G401 (cell line): ENCODE data around the gene GSG1L2. TPM values are rescaled to one million over a fixed set of nuclear protein-coding genes. Genes with fewer than 3 reads are reported as not detected.
A peak's percentile ranks its signal among the peaks of the same experiment; 100 is the strongest.
"Not testable (repeated sequence)": the region's sequence is repeated elsewhere in the genome, so short reads cannot be mapped to it uniquely, and the experiment has no call there.

Experiments used
- DNase-seq: peaks from one replicate; pipeline ENCODE4 v3.0.0-alpha.2; 2015; ENCODE audit warnings: low spot score
- in situ Hi-C: cut with HindIII; loops from 2 replicates; pipeline ENCODE4 v1.10.0; 2016; ENCODE audit warnings: low sequenced_read_pairs, mixed read lengths
- total RNA-seq: library from RNA; depleted of rRNA; stranded (reverse); fragments of >200 nt; shearing (Covaris generic); gene quantifications from 2 replicates; pipeline ENCODE4 v1.2.3, GENCODE V29; 2014

GSG1L2 gene
- total RNA-seq, 1 experiment from 2014 or later = not detected

DNA sequence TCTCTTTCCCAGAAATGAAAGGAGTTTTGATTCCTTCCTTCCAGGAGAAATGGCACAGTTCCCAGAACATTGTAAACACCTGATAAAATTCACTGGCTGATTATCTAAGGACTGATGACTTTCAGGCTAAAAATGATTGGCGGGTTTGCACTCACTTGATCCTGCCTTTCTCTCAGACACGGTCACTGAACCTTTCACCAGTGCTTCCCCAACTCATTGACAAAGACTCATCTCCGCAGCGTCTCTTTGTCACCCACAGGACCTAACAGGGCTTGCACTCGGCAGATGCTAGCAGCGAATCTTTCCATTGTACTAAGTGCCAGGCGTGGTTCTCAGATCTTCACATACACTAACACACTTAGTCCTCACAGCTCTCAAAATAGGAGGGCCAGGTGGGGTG, 23.2 kb downstream of the GSG1L2 start:
- DNase-seq = no peak
- in situ Hi-C loops = no loop called here

DNA sequence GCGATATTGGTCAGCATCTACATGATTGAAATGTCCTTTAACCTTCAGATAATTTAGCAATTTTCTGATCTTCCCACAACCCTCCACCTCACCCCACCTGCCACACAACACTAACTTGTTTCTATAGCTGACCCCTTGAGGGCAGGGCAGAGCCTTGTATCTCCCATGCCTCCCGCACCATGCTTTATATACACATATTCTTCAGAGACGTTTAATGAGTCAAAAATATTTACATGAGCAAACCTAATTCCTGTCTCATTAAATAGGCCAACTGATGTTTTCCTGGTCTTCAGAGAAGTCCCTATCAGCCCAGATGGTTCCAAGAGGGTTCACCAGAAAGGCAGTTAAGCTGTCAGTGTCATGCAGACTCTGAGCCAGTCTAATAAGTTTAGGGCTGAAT, 23.9 kb downstream of the GSG1L2 start:
- in situ Hi-C loops = no loop called here
- no peak for DNase-seq

- no peak for DNase-seq
- in situ Hi-C loops = no loop called here
Observed at GRCh38 chr17:9792181-9792840, 29.6 kb downstream of the GSG1L2 start.

GRCh38 chr17:9790889-9791876, 30.7 kb downstream of the GSG1L2 start, which contains the start of gene DHRS7C:
Gene DHRS7C (minus strand): TSS chr17:9791592. CDS start chr17:9791284, 308 bp downstream.
- peak; percentile 54 for DNase-seq
- in situ Hi-C loops = no loop called here

DNA sequence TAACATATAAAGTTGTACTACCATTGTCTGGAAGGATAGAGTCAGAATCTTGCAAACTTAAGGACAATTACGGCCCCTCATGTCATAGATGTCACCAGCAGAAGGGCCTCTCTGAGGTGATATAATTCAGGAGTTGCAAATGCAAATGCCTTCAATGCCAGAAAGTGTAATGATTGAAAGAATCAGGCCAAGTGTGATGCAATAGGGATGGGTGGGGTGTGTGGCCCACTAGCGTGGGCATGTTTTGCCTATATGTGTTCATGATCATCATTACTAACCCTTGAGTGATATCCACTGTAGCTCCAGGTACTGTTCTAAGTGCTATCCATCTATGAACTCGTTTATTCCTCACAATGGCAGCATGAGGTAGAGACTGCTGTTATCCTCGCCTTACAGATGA, 31.6 kb downstream of the GSG1L2 start:
- no peak for DNase-seq
- in situ Hi-C loops = no loop called here

- DNase-seq = no peak
- in situ Hi-C loops = no loop called here
Observed at GRCh38 chr17:9788601-9789000, 33.3 kb downstream of the GSG1L2 start.

DNA sequence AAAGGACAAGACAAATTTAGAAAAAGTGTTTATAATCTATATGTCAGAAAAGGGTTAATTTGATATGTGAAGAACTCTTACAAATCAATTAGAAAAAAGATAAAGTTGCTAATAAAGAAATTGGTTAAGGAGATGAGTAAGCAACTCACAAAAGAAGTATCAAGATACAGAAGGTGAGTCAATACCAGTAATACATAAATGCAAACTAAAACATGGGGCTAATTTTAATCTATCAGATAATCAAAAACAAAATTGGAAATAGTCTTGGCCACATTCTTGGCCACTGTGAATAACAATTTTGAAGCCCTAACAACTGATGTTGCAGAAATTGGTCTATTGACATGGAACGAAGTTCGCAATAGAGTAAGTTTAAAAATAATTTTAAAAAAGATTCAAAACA, 37.3 kb downstream of the GSG1L2 start:
- in situ Hi-C loops = no loop called here

GRCh38 chr17:9783465-9783864, 38.4 kb downstream of the GSG1L2 start:
- in situ Hi-C loops, DNase-seq: not testable (repeated sequence)

More for the DNA sequence above, 37.3 kb downstream of the GSG1L2 start:
- DNase-seq = no peak

DNA sequence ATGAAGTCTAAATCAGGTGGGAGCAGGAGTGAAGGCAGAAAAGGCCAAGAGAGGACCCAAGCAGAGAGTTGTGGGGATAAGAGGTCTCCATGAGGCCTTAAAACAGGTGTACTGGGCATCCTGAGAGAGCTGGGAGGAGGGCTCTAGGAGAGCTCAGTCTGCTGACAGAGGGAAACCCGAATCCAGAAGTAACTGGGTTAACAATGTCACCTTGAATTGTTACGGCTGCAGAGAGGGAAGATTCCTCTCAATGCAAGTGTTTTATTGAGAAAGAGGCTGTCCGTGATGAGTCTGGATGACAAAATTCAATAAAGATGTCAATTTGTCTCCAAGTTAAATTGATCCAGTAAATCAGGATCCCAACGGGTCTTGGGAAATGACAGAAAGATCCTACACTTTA, 38.8 kb downstream of the GSG1L2 start:
- in situ Hi-C loops = no loop called here
- no peak for DNase-seq

DNA sequence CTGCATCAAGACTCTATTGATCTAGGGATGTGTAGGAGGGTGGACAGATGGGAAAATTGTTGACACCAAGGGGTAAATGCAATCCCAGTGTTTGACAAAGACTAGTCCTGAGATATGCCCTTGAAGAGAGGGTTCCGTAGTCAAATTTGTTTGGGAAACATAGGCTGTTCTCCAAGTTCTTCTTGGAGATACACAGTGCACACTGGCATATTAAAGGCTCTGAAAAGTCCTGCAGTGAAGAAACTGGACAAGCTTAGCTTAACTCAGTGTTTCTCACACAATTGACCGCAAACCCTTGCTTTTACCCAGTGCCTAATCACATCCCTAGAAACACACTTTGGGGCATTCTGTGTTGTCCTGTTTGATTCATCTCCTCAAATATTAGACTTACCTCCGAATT, 41.3 kb downstream of the GSG1L2 start:
- no peak for DNase-seq
- in situ Hi-C loops = no loop called here

DNA sequence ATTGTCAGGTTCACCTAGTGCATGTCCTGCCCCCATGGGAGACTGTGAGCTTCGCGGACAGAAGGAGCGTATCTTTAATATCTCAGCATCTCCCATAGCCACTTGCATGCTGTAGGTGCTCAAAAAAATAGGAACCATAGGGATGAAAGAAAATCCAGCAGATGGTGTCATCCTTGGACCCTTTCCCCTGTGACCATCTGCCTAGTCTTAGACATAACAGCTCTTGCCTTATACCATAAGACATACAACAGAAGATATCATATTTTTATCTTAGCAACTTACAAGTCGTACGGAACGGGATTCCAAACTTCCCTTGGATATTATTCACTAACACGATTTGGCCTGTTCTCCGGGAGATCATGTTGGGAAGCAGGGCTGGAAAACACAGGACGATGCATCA, 45.0 kb downstream of the GSG1L2 start:
- no peak for DNase-seq
- in situ Hi-C loops = no loop called here

DNA sequence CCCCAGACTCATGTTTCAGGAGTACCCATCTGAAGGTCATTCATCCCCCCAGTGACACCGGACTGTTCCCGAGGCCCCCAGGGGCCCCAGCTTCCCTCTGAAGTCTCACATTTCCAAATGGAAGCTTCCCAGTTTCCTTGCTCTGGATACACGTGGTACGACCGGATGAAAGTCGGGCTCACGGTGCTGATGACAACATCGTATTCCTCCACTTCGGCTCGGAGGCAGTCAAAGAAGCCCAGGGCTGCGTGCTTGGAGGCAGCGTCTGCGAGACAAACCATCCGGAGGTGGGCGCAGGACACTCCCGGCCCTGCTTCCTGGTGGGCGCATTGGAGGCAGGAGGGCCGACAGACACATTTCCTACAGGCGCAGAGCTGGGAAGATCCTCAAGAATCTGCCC, 49.2 kb downstream of the GSG1L2 start:
- no peak for DNase-seq
- in situ Hi-C loops = no loop called here

- DNase-seq = no peak
- in situ Hi-C loops = no loop called here
Observed at GRCh38 chr17:9771465-9771864, 50.4 kb downstream of the GSG1L2 start.

DNA sequence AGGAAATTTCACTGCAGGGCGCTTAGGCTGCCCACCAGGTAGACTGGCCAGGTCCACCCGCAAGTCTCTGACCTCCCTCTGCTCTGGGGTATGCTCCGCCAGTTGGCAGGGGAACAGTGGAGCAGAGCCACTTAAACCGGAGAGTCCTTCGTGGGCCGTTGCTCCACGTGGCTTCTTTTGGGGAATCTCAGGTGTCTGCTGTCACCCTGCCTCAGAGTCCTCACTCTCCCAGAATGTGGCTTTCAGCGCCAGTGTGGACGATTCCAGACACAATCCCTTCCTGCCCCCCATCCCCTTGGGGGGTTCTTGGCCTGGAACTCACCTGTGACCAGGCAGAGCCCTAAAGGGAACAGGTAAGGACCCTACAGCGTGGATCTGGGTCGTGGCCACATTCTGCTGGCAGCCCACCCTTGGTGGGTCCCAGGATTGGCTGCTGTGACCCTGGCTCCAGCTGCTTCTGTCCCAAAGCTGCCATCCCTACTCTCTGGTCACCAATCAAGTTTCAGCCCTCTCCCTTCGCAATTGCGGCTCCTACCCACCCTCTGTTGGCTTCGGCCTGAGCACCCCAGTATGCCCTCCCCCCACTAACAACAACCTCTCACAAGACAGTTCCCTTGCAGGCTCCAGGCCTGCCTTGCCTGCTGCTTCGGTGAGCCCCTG, 52.7 kb downstream of the GSG1L2 start:
- in situ Hi-C loops = no loop called here
- no peak for DNase-seq

DNA sequence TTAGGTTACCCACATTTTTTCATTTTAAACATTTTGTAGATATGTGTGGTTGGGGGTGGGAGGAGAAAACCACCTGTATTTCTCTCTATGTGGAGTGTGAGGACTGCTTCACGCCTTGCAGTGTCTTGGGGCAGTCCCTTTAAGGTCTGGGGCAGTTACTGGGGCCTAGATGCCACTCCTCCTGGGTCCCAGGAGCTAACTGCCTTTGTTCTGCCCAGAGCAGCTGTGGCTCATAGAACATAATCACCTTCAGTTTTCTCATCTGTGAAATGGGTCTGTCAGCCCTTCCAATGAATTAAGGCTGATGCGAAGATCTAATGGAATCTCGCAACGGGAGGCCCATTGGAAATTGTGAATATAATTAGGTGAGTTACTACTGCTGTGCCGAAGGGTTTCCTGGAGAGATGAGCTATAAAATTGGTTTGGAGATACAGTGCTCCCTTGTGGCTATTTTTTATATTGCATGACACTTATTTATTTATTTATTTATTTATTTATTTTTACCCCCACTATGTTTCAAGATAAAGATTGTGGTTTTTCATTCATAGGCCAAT, 53.4 kb downstream of the GSG1L2 start:
- peak; percentile 27 for DNase-seq
- in situ Hi-C loops = no loop called here

GRCh38 chr17:9767432-9767991, 54.4 kb downstream of the GSG1L2 start:
- DNase-seq = no peak
- in situ Hi-C loops = no loop called here

DNA sequence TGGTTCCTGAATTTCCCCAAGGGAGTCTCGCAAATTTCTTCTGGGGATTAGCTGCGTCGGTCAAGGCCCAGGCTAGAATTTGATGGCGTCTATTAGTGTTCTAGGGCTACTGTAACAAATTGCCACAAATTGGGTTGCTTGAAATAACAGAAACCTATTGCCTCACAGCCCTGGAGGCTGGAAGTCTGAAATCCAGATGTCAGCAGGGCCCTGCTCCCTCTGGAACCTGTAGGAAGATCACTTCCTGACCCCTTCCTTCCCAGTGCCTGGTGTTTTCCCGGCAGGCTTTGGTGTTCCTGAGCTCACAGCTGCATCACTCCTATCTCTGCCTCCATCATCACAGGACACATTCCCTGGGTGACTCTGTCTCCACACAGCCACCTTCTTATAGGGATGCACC, 54.9 kb downstream of the GSG1L2 start:
- in situ Hi-C loops = no loop called here

GRCh38 chr17:9765322-9765721, 56.6 kb downstream of the GSG1L2 start:
- in situ Hi-C loops = no loop called here

More for the DNA sequence above, 54.9 kb downstream of the GSG1L2 start:
- no peak for DNase-seq

DNA sequence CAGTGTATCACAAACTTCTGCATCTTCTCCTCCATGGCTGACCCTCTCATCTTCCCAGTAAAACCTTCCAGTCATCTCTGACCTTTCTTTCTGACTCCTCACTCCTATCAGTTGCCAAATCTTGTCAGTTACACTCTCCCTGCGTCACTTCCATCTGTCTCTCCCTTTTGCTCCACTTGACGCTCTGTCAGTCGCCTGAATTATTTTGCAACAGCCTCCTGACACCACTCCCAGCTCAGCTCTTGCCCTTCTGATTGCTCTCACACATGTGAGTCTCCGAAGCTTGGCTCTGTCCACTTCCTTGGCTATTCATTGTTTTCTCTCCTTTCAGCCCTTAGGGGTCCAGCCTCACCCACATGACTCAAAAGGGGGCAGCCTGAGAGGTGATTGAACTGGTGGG, 58.2 kb downstream of the GSG1L2 start:
- in situ Hi-C loops = no loop called here
- peak; percentile 30 for DNase-seq

More at GRCh38 chr17:9765322-9765721, 56.6 kb downstream of the GSG1L2 start:
- no peak for DNase-seq
